HG03097 (cell line): ENCODE results near the gene NAT14.
A peak's percentile ranks its signal among the peaks of the same experiment; 100 is the strongest.

Source experiments
- ATAC-seq: cut with Tn5 transposase; IDR thresholded peaks from one replicate; pipeline ENCODE4 v1.9.1; 2021; ENCODE audit not compliant: unreplicated experiment, low FRiP score

Gene NAT14

DNA sequence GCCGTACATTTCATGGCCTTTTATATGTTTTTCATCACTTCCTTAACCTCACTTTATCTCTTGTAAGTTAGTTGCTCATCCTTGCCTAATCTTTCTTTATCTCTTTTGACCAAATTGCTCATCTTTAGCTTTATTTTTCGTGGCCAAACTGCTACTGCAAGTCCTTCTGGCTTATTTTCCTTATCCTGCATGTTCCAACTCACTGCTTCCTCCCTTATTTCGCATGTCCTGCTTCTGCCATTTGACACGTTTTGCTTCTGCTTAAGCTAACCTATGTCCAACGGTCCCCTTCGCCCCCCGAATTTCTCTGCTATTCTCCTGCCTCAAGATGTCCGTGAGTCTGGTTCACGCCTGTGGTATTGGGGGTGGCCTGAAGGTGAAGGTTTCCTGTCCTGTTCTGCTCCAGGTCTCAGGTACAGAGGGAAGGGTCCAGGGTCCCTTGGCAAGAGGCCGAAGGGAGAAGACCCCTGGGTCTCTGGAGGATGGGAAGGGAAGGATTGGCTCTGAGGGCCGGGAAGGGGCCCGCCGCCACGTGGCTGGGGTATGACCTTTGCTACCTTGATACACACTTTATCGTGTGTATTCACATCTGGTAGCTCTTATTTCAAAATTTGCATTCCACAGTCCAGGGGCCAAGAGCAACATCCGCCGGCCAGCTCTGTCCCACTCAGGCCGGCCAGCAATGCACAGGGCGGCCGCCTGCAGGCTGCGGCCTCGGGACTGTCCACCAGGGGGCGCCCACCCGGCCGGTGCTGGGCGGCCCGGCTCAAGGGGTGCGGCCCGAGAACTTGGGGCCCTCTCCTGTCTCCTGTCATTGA lies 17.5 kb upstream of the NAT14 start:
- peak; percentile 64 for ATAC-seq

DNA sequence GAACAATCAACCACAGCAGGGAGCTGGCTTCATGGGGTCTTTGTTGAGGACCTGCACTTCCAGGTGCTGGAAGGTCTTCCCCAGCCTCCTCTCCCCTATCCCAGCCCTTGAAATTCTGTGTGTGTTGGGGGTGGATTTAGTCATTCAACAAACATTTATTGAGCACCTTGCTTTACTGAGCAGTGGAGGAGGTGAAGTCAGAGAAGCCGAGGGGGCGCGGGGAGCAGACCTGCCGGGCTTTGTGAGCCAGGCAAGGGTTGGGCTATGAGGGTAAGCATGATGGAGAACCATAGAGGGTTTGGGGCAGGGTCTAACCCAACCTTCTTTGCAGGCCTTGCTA lies 17.0 kb upstream of the NAT14 start:
- ATAC-seq, result no peak

DNA sequence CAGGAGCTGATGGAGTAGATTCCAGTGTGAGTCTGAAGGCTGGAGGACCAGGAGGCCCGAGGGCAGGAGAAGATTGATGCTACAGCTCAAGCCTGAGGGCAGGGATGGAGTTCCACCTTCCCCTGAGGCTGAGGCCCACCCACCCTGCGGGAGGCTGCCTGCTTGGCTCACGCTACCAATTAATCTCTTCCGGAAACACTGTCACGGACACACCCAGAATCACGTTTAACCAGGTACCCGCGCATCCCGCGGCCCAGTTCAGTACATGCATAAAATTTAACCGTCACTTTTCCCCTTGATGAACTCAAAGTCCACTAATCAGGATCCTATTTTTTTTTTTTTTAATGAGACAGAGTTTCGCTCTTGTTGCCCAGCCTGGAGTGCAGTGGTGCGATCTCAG lies 13.7 kb upstream of the NAT14 start:
- no peak for ATAC-seq

DNA sequence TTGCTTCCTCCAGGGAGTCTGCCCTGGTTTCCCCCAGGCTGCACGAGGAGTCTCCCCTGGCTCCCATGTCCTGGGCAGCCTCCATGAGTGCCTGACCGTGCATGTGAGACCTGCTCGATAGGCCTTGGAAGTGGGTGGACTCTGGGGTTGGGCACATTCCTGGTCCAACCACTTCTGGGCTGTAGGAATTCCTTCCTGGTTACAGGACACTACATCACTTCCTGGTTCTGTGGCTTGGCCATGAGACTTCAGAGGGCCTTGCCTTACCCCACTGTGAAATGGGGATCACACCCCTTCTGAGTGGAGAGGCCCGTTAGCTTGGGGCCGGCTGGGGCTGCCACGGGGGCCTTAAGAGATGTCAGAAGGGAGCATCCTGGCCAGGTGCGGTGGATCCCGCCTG lies 12.5 kb upstream of the NAT14 start:
- no peak for ATAC-seq

DNA sequence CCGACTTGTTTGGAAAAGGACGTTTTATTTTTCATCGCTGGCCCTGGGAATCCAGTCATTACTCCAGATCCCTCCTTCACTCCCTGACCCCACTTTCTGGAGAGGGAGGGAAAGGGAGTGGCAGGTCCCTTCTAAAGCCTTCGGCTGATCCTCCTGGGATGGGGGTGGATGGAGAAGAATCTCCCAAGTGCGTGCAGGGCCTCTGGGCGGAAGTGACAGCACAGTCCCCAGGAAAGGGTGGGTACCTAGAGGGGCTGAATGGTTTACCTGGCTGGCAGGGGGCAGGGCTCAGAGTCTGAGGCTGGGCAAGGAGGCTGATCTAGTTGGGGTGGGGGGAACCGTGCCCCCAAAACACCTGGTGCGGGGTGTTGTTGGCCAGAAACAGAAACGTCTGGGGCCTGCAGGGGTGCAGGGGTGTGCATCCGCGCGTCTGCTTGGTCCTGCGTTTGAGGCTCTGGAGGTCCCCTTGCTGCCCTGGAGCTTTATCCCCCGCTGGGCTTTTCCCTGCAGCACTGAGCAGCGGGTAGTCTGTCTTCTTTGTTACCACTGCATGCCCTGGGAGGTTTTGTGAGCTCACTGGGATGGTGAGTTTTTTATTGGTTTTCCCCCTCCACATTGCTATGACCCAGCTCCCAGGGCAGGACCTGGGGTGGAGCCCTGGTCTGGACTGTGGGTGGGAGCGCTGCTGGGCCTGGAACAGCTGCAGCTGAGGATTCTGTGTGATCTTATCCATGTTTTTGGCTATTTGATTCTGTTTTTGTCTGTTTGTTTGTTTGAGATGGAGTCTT lies 11.6 kb upstream of the NAT14 start:
- ATAC-seq, result no peak

DNA sequence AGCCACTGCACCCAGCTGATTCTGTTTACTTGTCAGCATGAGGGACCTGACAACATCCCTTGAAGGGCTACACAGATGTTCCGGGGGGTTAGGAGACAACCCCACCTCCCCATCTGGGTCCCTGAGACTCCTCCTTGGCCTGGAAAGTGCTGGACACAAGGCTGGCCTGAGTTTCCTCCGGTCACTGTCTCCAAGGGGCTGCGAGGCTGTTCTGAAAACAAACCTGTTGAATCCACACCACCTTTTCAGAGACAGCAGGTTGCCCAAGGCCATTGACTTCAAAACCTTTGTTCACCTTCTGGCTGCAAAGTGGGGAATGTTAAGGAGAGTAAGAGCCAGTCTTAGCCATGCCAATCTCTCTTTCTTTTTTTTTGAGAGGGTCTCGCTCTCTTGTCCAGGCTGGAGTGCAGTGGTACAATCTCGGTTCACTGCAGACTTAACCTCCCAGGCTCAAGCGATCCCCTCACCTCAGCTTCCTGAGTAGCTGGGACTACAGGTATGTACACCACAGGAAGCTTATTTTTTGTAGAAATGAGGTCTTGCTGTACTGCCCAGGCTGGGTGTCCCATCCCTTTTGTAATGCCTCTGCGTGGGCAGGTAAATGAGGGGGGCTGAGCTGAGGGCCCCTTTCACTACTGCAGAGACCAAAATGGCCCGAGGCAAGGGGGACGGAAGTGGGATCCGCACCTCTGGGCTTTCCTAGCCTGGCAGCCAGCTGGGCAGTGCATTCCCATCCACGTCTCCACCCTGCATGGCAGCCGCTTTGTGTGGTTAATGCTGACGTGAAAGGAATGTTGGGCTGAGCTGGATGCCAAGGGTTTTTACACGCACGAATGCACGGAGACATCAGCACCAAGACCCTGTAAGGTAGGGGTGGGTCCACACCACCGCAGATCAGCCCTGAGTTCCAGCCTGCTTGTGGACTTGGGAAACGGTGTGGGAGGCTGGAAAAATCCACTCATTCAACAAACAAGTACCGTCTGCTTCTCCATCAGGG lies 10.4 kb upstream of the NAT14 start:
- no peak for ATAC-seq

DNA sequence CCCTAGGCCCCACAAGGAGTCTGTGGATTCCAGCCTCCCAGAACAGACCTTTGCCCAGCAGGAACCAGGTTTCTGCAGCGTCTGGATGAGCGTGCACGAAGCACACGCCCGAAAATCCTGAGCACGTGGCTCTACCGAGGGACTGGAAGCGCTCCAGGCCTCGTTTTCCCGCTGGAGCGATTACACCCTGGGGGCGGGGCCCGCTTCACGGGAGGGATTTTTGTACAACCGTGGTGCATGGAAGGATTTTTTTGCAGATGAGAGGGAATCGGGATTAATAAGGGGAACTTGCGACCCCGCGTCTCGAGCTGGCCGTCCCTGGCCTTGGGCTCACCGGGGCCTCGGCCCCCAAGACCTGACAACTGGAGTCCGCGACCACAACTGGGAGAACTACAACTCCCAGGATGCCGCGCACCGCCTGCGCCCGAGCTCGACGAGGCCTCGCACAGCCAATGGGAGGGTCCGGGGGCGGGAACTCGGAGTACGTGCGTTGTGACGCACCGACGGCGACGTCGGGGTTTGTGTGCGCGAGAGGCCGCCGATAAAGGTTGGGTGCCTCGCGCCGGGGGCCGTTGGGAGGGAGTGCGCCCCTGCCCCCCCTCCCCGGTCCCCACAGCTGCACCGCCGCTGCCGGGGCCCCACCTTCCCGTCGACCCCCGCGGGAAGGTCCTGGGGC lies 8.8 kb upstream of the NAT14 start, which contains the start of gene ZNF628:
Gene ZNF628, plus strand, starts transcription at position 518 of the 676 bp plus-strand sequence. CDS start 3,294 bp downstream, outside the sequence.
- ATAC-seq, result peak; percentile 86

DNA sequence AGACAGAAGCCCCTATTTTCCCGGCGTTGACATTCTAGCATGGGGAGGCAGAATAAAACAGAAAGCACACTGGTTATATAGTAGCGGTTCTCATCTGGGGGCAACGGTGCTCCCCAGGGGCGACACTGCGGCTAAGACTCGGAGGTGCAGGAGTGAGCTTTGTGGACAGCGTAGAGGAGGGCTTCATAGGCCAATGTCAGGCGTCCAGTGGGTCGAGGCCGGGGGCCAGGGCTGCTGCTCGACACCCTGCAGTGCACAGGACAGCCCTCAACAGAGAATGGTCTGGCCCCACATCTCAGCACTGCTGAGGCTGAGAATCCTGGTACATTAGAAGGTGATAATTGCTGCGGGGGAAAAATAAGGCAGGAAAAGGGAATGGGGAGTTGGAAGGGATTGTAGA lies 7.1 kb upstream of the NAT14 start:
- ATAC-seq, result no peak

DNA sequence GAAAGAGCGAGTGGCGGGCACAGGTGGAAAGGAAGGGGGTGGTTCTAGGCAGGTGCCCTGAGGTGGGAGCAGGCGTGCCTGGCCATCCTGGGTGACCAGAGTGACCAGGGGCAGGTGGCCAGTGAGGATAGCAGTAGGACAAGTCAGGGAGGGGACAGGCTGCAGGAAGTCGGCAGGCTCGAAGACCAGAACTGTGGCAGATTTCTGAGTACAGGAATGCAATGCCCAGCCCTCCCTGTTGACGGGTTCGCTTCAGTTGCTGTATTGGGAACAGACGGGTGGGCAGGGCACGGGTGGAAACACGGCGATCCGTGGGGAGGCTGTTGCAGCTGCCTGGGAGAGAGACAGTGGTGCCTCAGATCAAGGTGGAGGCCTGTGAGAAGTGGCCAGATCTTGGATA lies 6.6 kb upstream of the NAT14 start:
- no peak for ATAC-seq

DNA sequence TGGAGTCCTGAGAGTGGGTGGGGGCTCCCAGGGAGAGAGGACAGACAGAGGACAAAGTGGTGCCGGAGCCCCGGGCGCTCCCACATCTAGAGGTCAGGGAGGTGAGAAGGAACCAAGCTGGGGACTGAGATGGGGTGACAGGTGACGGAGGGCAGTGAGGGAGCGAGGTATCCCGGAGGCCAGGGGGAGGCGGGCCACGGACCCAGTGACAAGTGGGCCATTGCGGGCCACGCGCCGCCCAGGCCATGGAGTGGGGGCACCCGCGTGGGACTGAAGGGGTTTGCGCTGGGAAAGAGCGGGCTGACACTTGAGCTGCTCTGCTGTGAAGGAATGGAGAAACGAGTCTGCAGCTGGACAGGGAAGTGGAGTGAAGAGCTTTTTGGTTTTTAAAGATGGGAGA lies 5.9 kb upstream of the NAT14 start:
- no peak for ATAC-seq

DNA sequence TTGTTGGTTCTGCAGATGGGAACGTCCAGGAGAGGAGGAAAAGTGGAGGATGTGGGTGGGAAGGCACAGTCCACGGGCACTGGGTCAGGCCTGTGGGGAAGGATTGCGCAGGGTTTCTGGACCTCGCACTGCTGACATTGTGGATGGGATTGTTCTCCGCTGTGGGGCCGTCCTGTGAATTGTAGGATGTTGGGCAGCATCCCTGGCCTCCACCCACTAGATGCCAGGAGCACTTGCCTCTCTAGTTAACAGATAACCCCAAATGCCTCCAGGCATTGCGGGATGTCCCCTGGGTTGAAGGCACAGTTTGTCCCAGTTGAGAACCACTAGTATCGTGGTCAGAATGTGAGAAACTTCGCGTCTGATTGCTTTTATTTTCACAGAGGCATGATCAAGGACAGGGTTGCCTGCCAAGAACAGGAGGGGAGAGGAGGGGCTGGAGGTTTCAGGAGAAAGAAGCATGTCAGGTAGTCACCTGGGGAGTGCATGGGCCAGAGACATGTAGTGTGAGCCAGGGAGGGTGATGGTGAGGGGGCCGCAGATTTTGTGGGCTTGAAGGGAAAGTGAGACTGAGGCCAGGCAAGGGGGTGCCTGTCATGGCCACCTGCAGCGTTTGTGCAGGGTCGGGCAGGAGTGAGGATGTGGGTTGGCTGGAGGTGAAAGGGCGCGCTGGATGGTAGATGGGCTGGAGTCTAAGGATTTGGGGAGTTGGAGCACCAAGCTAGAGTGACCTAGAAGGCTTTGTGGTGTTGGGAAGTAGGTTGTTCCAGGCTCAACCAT lies 5.3 kb upstream of the NAT14 start:
- ATAC-seq, result no peak

DNA sequence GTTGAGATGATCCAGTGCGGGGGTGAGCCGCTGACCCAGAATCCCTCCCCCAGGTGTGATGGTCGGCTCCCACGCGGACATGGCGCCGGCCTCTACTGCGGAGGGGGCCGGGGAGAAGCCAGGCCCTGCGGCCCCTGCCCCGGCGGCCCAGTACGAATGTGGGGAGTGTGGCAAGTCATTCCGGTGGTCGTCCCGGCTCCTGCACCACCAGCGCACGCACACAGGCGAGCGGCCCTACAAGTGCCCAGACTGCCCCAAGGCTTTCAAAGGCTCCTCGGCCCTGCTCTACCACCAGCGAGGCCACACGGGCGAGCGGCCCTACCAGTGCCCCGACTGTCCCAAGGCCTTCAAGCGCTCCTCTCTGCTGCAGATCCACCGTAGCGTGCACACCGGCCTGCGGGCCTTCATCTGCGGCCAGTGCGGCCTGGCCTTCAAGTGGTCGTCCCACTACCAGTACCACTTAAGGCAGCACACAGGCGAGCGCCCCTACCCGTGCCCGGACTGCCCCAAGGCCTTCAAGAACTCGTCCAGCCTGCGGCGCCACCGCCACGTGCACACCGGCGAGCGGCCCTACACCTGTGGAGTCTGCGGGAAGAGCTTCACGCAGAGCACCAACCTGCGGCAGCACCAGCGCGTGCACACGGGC lies 3.7 kb upstream of the NAT14 start:
- ATAC-seq, result no peak

DNA sequence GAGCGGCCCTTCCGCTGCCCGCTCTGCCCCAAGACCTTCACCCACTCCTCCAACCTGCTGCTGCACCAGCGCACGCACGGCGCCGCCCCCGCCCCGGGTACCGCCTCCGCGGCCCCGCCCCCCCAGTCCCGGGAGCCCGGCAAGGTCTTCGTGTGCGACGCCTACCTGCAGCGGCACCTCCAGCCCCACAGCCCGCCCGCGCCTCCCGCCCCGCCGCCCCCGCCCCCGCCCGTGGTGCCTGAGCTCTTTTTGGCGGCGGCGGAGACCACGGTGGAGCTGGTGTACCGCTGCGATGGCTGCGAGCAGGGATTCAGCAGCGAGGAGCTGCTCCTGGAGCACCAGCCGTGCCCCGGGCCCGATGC lies 3.2 kb upstream of the NAT14 start:
- no peak for ATAC-seq

DNA sequence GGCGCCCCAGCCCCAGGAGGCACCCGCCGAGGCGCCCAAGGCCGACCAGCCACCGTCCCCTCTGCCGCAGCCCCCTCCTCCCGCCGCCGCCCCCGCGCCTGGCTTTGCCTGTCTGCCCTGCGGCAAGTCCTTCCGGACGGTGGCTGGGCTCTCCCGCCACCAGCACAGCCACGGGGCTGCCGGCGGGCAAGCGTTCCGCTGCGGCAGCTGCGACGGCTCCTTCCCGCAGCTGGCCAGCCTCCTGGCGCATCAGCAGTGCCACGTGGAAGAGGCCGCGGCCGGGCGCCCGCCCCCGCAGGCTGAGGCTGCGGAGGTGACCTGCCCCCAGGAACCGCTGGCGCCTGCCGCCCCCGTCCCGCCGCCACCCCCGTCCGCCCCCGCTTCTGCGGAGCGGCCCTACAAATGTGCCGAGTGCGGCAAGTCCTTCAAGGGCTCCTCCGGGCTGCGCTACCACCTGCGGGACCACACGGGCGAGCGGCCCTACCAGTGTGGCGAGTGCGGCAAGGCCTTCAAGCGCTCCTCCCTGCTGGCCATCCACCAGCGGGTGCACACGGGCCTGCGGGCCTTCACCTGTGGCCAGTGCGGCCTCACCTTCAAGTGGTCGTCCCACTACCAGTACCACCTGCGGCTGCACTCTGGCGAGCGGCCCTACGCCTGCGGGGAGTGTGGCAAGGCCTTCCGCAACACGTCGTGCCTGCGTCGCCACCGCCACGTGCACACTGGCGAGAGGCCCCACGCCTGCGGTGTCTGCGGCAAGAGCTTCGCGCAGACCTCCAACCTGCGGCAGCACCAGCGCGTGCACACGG lies 2.6 kb upstream of the NAT14 start:
- ATAC-seq, result no peak

DNA sequence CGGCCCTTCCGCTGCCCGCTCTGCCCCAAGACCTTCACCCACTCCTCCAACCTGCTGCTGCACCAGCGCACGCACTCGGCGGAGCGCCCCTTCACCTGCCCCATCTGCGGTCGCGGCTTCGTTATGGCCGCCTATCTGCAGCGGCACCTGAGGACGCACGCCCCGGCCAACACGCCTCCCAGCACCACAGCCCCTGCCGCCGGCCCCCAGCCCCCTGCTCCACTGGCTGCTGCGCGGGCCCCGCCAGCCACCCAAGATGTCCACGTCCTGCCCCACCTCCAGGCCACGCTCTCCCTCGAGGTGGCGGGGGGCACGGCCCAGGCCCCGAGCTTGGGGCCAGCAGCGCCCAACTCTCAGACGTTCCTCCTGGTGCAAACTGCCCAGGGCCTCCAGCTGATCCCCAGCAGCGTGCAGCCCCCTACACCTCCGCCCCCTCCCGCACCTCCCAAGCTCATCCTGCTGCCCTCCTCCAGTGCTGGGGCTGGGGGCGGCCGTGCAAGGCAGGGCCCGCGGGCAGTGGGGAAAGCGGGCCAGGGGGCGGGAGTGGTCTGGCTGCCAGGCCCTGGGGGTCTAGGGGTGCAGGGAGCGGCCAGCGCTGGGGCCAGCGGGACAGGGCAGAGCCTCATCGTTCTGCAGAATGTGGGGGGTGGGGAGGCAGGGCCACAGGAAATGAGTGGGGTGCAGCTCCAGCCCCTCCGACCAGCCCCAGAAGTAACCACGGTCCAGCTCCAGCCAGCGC lies 1.9 kb upstream of the NAT14 start:
- no peak for ATAC-seq

DNA sequence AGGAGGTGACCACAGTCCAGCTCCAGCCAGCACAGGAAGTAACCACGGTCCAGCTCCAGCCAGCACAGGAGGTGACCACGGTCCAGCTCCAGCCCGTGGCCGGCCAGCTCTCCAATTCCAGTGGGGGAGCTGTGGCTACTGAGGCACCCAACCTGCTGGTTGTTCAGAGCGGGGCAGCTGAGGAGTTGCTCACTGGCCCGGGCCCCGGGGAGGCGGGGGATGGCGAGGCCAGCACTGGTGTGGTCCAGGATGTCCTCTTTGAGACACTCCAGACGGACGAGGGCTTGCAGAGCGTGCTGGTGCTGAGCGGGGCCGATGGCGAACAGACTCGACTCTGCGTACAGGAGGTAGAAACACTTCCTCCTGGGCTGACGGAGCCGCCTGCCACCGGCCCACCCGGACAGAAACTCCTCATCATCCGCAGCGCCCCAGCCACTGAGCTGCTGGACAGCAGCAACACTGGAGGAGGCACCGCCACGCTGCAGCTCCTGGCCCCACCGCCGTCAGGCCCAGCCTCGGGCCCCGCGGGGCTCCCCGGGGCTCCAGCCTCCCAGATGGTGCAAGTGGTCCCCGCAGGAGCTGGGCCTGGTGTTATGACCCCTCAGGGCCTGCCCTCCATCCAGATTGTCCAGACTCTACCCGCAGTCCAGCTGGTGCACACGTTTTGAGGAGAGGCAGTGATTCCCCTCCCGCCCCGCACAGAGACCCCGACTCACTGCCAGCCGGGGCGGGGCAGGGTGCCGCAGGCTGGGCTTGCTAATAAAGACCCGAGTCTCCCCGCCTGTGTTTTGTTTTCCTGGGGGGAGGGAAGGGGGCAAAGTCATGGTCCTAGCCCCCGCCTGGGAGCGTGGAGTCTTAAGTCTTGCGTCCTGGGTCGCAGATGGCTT lies 1.0 kb upstream of the NAT14 start:
- no peak for ATAC-seq
